ENCODE data around the gene KNSTRN. TPM values are rescaled to one million over a fixed set of nuclear protein-coding genes. Genes with fewer than 3 reads are reported as not detected.

KNSTRN gene
- total and polyA plus RNA-seq, 2 of the 4 experiments (the other 2 are of a cell fraction): 33.1 to 73.5 TPM

DNA sequence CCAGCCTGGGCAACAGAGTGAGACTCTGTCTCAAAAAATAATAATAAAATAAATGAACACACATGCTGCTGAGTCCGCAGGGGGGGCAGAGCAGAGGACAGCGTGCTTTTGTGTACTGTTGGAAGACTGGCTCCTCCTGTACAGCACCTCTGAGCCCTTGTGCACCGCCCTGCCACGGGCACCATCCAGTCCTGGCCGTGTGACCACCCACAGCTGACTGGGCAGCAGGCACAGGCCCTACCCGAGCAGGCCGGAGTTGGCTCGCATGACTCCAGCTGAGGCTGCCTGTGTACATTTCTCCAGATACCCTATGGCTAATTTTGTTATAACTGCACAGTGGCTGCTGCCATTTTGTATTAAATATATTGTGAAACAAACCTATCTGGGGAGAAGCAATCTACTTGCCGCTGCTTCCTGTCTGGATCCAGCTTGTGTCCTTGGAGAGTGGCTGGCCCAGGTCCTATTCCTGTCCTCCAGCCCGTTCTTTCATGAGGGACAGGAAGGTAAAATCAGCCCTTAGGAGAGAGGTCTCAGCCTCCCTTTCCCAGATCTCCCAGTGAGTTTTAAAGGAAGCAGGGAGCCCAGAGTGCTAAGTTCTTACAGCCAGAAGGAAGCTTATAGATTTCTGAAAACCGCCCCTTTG is 37.7 kb downstream of the KNSTRN start:
- no peak overlapping the region for H4K91ac ChIP-seq (ENCODE audit: insufficient read depth, low read depth, low read length)
- H3K27me3 ChIP-seq (ENCODE audit: control insufficient read depth, insufficient read depth, low read length): no peaks in the 10 kb centered on the region; the same call in 1 of the 2 replicates
- H3K4me3 ChIP-seq (ENCODE audit: insufficient read depth, low read depth, low read length): no peak overlapping the region
- ChIA-PET POLR2A (ENCODE audit: unreplicated experiment) (no interaction called here), CTCF (interaction anchor here (0.6 kb wide), 1 partner anchor 8 kb away, joined by 3 read pairs; no protein-coding TSS in a partner anchor)
- H3K4ac ChIP-seq (ENCODE audit: low read depth, low read length): no peak overlapping the region
- intact Hi-C loops (cut with micrococcal nuclease): no loop called here
- H4K20me1 ChIP-seq (ENCODE audit: insufficient read depth, low read length): peaks cover 3% of the 10 kb centered on the region; the same call in 1 of the 2 replicates
- no TSS peak for BruUV-seq (replicated peaks)
- no peak overlapping the region for H3K23ac ChIP-seq (ENCODE audit: low read depth, low read length)
- WGBS, 2 experiments (ENCODE audit: extremely low coverage in 2 of 2, insufficient read length in 1 of 2): 96% methylated on average over 5 of the region's 11 CpGs; no CpG with 5 or more reads in 1 of the 2 experiments
- DNase-seq: no peak
- H2BK120ac ChIP-seq (ENCODE audit: low read depth, low read length): no peak overlapping the region
- no peaks in the 10 kb centered on the region for H3K9me1 ChIP-seq (ENCODE audit: insufficient read depth, low read length)
- no peak overlapping the region for H3K27ac ChIP-seq (ENCODE audit: insufficient read depth, low read length)
- TF ChIP-seq SMC3 (IDR thresholded peaks at IDR 0.05; ENCODE audit: low read depth, low read length) (no peak), NFE2L2 (IDR thresholded peaks at IDR 0.05; ENCODE audit: low read depth, low read length) (no peak), MAZ (IDR thresholded peaks at IDR 0.05; ENCODE audit: borderline replicate concordance, low read depth, low read length) (no peak), BHLHE40 (IDR thresholded peaks at IDR 0.05; ENCODE audit: low read depth, low read length) (no peak), RAD21 (IDR thresholded peaks at IDR 0.05; ENCODE audit: low read length) (no peak), CHD1 (IDR thresholded peaks at IDR 0.05; ENCODE audit: low read depth, low read length) (no peak), MAFK (IDR thresholded peaks at IDR 0.05; ENCODE audit: low read depth, low read length) (no peak), RCOR1 (IDR thresholded peaks at IDR 0.05; ENCODE audit: insufficient replicate concordance, low read length) (no peak), MXI1 (IDR thresholded peaks at IDR 0.05; ENCODE audit: borderline replicate concordance, low read depth, low read length) (no peak)
- TF ChIP-seq, protein P1, sequence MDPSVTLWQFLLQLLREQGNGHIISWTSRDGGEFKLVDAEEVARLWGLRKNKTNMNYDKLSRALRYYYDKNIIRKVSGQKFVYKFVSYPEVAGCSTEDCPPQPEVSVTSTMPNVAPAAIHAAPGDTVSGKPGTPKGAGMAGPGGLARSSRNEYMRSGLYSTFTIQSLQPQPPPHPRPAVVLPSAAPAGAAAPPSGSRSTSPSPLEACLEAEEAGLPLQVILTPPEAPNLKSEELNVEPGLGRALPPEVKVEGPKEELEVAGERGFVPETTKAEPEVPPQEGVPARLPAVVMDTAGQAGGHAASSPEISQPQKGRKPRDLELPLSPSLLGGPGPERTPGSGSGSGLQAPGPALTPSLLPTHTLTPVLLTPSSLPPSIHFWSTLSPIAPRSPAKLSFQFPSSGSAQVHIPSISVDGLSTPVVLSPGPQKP (IDR thresholded peaks at IDR 0.05; ENCODE audit: borderline replicate concordance, low read depth, low read length): no peak
- TF ChIP-seq, protein P2, sequence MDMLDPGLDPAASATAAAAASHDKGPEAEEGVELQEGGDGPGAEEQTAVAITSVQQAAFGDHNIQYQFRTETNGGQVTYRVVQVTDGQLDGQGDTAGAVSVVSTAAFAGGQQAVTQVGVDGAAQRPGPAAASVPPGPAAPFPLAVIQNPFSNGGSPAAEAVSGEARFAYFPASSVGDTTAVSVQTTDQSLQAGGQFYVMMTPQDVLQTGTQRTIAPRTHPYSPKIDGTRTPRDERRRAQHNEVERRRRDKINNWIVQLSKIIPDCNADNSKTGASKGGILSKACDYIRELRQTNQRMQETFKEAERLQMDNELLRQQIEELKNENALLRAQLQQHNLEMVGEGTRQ (IDR thresholded peaks at IDR 0.05; ENCODE audit: low read depth, low read length): no peak
- H4K8ac ChIP-seq (ENCODE audit: low read depth in 2 of 2, low read length in 2 of 2): no peak overlapping the region
- no peak overlapping the region for H3K14ac ChIP-seq (replicated peaks; ENCODE audit: low read depth, low read length)
- no peaks in the 10 kb centered on the region for H3K4me1 ChIP-seq (ENCODE audit: control insufficient read depth, insufficient read depth, low read length)
- dilution Hi-C loops (cut with HindIII; ENCODE audit: low sequenced_read_pairs, unreplicated experiment): no loop called here
- no peak overlapping the region for H4K5ac ChIP-seq (ENCODE audit: low read depth, low read length)
- no peak overlapping the region for H2AK5ac ChIP-seq (ENCODE audit: low read depth, low read length)
- in situ Hi-C loops (cut with MboI; ENCODE audit: low sequenced_read_pairs): loop anchor here (5.0 to 10.0 kb wide), 3 partner anchors 98 to 375 kb away; partner anchors contain the start of gene INAFM2
- ATAC-seq (ENCODE audit: low read depth): no peak
- H3K9ac ChIP-seq (ENCODE audit: low read depth, low read length): no peak overlapping the region
- no peak overlapping the region for H2BK20ac ChIP-seq (ENCODE audit: low read depth, low read length)
- H2AFZ ChIP-seq (replicated peaks; ENCODE audit: low read length, poor library complexity): no peak overlapping the region
- peaks cover 20% of the 10 kb centered on the region for H3K36me3 ChIP-seq (ENCODE audit: control insufficient read depth, insufficient read depth, low read length)
- H2AK9ac ChIP-seq (replicated peaks; ENCODE audit: low read depth, low read length, poor library complexity): no peak overlapping the region
- H3K18ac ChIP-seq (ENCODE audit: low read depth, low read length): no peak overlapping the region
- no peaks in the 10 kb centered on the region for H3K79me1 ChIP-seq (ENCODE audit: low read depth in 1 of 2, low read length in 2 of 2)
- H2BK15ac ChIP-seq (ENCODE audit: low read depth, low read length): no peak overlapping the region
- no peaks in the 10 kb centered on the region for H3K9me3 ChIP-seq (ENCODE audit: control insufficient read depth, insufficient read depth, low read length)
- H3K4me2 ChIP-seq (ENCODE audit: low read depth, low read length): no peak overlapping the region
- H3K56ac ChIP-seq (ENCODE audit: extremely low read depth, insufficient read depth, low read length): no peak overlapping the region
- no peak overlapping the region for H2BK5ac ChIP-seq (ENCODE audit: low read depth, low read length, poor library complexity, severe bottlenecking)
